ENCODE measurements around the gene DDIT3.

GRCh38 chr12:57483466-57483865 is 36.8 kb downstream of the DDIT3 start:
- TF ChIP-seq EZH2 (conservative IDR thresholded peaks at IDR 0.05; ENCODE audit: low read depth, low read length) (no peak), ZNF768 (CRISPR knock-in tag; IDR thresholded peaks at IDR 0.05) (no peak), CTCF (CRISPR knock-in tag; IDR thresholded peaks at IDR 0.05) (no peak), ZNF530 (CRISPR knock-in tag; IDR thresholded peaks at IDR 0.05; ENCODE audit: low read depth) (no peak), CEBPZ (IDR thresholded peaks at IDR 0.05; ENCODE audit: low read length) (no peak), NBN (conservative IDR thresholded peaks at IDR 0.05) (no peak), ETS1 (CRISPR knock-in tag; IDR thresholded peaks at IDR 0.05) (no peak), TCF7 (IDR thresholded peaks at IDR 0.05; ENCODE audit: low read depth) (no peak), SRSF1 (optimal IDR thresholded peaks at IDR 0.05; ENCODE audit: low read depth, low read length) (no peak), POLR2A (IDR thresholded peaks at IDR 0.05; ENCODE audit: insufficient read depth in 1 of 2, low read depth in 2 of 2, low read length in 2 of 2) (no peak)

Measured in HepG2 (cell line).